Fibroblast of mammary gland (primary cell): ENCODE results near the gene CDC14A.

Experiments
- DNase-seq: peaks from one replicate; pipeline ENCODE4 v3.0.0-alpha.2; 2010; ENCODE audit warnings: low read depth
- H3K4me3 ChIP-seq: 2 replicates; pipeline ENCODE4 v1.5.1; 2011; ENCODE audit warnings: low read depth, mild to moderate bottlenecking, low read length, moderate library complexity; ENCODE audit not compliant: control insufficient read depth
- TF ChIP-seq, protein P1 (sequence below): conservative IDR thresholded peaks from 2 replicates; pipeline ENCODE4 v1.5.1; 2011; ENCODE audit warnings: low read depth, low read length, inconsistent platforms; ENCODE audit not compliant: control insufficient read depth, insufficient read depth

Gene CDC14A

DNA sequence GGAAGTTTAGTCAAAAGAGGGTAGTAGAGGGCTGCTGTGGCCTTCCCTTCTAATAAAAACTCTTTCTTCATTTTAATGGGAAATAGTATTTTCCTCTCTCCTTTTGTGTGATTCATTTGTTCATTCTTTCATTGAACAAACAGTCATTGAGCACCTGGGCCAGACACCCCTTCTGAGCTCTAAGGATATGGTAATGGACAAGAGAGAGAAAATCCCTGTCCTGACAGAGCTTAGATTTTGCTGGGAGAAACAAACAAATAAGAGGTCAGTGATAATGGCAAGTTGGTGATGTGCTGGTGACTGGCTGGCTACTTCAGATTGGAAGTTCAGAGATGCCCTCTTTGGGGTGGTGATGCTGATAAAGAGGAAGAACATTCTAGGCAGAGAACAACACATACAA, 59.3 kb downstream of the CDC14A start:
- no peak for DNase-seq
- no peak overlapping the region for H3K4me3 ChIP-seq
- TF ChIP-seq, protein P1, sequence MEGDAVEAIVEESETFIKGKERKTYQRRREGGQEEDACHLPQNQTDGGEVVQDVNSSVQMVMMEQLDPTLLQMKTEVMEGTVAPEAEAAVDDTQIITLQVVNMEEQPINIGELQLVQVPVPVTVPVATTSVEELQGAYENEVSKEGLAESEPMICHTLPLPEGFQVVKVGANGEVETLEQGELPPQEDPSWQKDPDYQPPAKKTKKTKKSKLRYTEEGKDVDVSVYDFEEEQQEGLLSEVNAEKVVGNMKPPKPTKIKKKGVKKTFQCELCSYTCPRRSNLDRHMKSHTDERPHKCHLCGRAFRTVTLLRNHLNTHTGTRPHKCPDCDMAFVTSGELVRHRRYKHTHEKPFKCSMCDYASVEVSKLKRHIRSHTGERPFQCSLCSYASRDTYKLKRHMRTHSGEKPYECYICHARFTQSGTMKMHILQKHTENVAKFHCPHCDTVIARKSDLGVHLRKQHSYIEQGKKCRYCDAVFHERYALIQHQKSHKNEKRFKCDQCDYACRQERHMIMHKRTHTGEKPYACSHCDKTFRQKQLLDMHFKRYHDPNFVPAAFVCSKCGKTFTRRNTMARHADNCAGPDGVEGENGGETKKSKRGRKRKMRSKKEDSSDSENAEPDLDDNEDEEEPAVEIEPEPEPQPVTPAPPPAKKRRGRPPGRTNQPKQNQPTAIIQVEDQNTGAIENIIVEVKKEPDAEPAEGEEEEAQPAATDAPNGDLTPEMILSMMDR = no peak

DNA sequence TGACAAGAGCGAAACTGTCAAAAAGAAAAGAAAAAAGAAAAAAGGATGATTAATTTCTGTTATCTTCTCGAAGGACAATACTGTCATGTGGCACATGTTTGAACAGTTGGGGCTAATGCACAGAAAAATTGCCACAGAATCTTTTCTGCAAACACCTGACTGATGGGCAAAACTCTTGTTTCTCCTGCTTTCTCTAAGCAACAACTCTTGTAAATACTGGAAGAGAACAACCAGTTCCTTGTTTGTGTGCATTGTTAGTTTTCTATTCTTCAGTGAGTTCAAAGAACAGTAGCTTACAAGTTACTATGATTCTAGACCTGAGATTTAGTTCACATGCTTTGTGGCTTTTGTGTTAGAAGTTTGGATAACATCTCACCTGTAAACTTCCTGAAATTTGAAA, 60.7 kb downstream of the CDC14A start:
- no peak overlapping the region for H3K4me3 ChIP-seq
- no peak for DNase-seq
- TF ChIP-seq, protein P1 = no peak

DNA sequence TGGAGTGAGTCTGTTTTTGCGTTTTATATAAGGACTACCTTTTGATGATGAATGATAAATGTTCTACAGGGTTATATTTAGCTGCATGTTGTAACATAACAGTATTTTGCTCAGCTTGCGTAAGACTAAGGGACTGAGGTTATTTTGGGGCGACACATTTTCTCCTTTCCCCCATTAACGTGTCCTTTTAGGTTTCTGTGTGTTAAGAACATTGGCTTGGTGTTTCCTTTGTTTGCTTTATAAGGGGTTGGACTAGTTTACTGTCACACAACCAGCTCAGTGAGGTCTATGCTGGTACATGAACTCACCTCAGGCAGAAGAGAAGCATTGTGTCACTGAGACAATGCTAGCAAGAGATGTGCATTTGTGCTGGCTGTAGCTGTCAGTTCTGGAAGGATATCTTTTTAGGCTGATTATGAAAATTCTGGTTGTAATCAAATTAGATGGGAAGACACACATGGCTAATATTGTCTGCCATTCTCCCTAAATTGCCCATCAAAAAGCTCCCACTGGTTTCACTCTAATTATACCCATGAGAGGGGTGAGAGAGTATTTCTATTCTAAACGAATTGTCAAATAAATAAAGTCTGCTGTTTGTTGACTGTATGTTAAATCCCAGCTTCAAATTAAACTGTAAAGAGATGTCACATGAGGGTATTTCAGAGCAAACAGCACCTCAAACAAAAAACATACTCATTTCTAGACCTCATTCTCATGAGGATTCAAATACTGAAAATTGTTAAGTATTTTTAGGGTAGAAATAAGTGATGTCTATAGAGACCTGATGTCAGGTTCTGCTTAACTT, 62.6 kb downstream of the CDC14A start:
- no peak overlapping the region for H3K4me3 ChIP-seq
- TF ChIP-seq, protein P1 = no peak
- DNase-seq = peak; percentile 6

DNA sequence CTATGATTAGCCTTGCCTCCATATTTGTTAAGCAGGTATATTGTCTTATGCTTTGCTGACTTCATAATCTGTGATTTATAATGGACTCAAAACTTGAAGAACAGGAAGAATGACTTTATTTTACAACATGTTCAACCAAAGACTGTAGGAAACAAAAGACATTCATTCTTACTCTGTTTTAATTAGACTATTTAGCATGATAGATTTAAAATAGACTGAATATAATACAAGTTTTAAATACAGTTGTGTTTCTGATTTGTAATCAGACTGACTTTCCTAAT, 63.1 kb downstream of the CDC14A start:
- no peak for DNase-seq
- no peak overlapping the region for H3K4me3 ChIP-seq
- TF ChIP-seq, protein P1 = no peak

DNA sequence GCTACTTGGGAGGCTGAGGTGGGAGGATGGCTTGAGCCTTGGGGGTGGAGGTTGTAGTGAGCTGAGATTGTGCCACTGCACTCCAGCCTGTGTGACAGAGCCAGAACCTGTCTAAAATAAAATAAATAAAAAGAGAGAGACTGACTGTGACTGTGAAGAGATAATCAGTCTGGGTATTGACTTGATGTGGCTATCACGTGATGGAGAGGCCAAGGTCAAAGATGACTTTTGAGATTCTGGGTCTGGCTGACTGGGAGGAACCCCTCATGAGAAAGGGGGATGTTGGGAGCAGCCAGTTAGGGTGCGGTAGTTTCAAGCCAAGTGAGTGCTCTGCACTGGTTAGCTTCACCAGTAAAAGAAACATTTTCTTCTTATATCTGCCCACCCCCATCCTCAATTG, 66.8 kb downstream of the CDC14A start:
- no peak for DNase-seq
- no peak overlapping the region for H3K4me3 ChIP-seq
- TF ChIP-seq, protein P1 = no peak

DNA sequence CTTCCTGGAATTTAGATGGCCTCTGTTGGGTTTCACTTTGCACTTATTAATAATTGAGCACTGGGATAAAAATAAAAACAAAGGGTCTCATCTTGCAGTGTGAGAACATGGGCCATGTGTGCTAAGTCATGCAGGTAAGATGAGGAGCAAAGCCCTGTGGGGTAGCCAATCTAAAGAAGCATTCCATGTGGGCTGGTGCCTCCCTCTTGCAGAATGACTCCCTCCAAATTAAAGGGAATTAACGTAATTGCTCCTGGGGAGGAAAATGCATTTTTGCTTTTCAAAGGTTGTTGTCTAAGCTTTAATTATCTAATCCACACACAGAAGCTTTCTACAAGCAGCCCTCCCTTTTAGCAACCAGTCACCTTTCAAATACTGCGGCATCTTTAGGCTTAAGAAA, 69.8 kb downstream of the CDC14A start:
- H3K4me3 ChIP-seq = no peak overlapping the region
- DNase-seq = no peak
- TF ChIP-seq, protein P1 = no peak

DNA sequence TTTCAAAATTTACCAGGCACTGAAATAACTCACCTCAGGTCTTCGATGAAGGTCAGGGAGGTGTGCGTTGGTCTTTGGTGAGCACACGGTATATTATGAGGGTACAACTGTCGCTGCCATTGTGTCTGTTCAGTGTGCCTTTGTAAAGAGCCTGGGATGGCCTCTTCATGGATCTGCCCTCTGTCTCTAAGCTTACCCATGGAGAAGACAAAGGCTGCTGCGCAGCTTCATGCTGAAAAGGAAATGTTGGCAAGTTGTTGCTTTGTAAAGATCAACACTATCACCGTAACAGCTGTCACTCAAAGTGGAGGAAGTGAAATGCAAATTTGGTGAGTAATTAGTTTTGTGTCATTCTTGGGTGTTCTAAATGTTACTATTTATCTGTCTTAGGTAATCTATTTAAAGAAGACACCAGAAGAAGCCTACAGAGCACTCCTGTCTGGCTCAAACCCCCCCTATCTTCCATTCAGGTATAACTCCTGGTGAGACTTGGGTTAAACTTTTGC, 71.6 kb downstream of the CDC14A start:
- no peak overlapping the region for H3K4me3 ChIP-seq
- TF ChIP-seq, protein P1 = no peak
- DNase-seq = no peak
